HCT116 (cell line): ENCODE measurements around the gene FLNB. TPM values are rescaled to one million over a fixed set of nuclear protein-coding genes. Genes with fewer than 3 reads are reported as not detected.

Source experiments
- ATAC-seq: fragments of 200-7000 bp; cut with Tn5 transposase; 2 replicates; pipeline ENCODE4 v1.9.1; 2020; ENCODE audit warnings: mild to moderate bottlenecking, moderate library complexity
- BruUV-seq: library from RNA; stranded (reverse); fragments of 400-500 nt; replicated peaks from 2 replicates; lab custom pipeline; 2021; lab: Mats Ljungman, UMichigan
- CTCF ChIA-PET: fragments of 300-600 bp; sonication (Branson Sonifier 250); formaldehyde crosslinking; loops from one replicate; lab custom pipeline; 2021; ENCODE audit warnings: antibody characterized with exemption; lab: Charles Lee
- POLR2A ChIA-PET: fragments of 300-600, 350-600 bp; sonication (Branson Sonifier 250); formaldehyde crosslinking; loops from one replicate; lab custom pipeline; 2021; ENCODE audit warnings: antibody characterized with exemption; lab: Charles Lee
- RAD21 ChIA-PET, 2 experiments: fragments of 300-600 bp; sonication (Branson Sonifier 250); formaldehyde crosslinking; loops; one replicate each; lab custom pipeline; 2023; ENCODE audit warnings: low total read pairs in 2 of 2; ENCODE audit not compliant: uncharacterized antibody in 2 of 2, unreplicated experiment in 2 of 2, low non-redundant PET in 1 of 2; lab: Charles Lee
- DNase-seq: peaks from one replicate; pipeline ENCODE4 v3.0.0-alpha.2; 2010; ENCODE audit warnings: low read depth, low spot score
- H2AFZ ChIP-seq: fragments of 200-600 bp; shearing (Covaris generic), sonication (generic); 2 replicates; pipeline ENCODE4 v1.6.1; 2017; ENCODE audit warnings: low read depth, mixed run types, mixed read lengths, antibody characterized with exemption, low read length; ENCODE audit not compliant: poor library complexity, severe bottlenecking
- H3K27ac ChIP-seq: 2 replicates; pipeline ENCODE4 v1.5.1; 2012; ENCODE audit warnings: low read depth, low read length
- H3K27me3 ChIP-seq: fragments of 200-600 bp; sonication (generic); 2 replicates; pipeline ENCODE4 v1.6.1; 2016; ENCODE audit warnings: mixed run types, low read length, mixed read lengths; ENCODE audit not compliant: insufficient read depth
- H3K36me3 ChIP-seq, 2 experiments: fragments of 200-500 bp in 1 of 2; fragments of 200-600 bp in 1 of 2; sonication (Bioruptor generic) in 1 of 2; sonication (generic) in 1 of 2; 2 replicates each; pipeline versions ENCODE4 v1.5.1 to v1.6.1; 2014 to 2016; ENCODE audit warnings: low read length in 2 of 2, inconsistent platforms in 1 of 2, mixed read lengths in 1 of 2, mixed run types in 1 of 2; ENCODE audit not compliant: insufficient read depth in 2 of 2, control insufficient read depth in 1 of 2
- H3K4me1 ChIP-seq, 2 experiments: fragments of 200-600 bp in 1 of 2; sonication (generic) in 1 of 2; 2 replicates each; pipeline versions ENCODE4 v1.5.1 to v1.6.1; 2012 to 2017; ENCODE audit warnings: low read length in 2 of 2, inconsistent platforms in 1 of 2, mild to moderate bottlenecking in 1 of 2, mixed read lengths in 1 of 2, mixed run types in 1 of 2, moderate library complexity in 1 of 2; ENCODE audit not compliant: insufficient read depth in 2 of 2, control insufficient read depth in 1 of 2
- H3K4me2 ChIP-seq: fragments of 200-600 bp; sonication (generic); 2 replicates; pipeline ENCODE4 v1.6.1; 2017; ENCODE audit warnings: mixed run types, low read length, mixed read lengths
- H3K4me3 ChIP-seq, 2 experiments: fragments of 200-600 bp in 1 of 2; sonication (generic) in 1 of 2; replicated peaks in 1 of 2; 2 replicates each; pipeline ENCODE4 v1.5.1; 2011 to 2016; ENCODE audit warnings: low read length in 2 of 2, control low read depth in 1 of 2, low read depth in 1 of 2, mild to moderate bottlenecking in 1 of 2, mixed read lengths in 1 of 2, mixed run types in 1 of 2
- H3K79me2 ChIP-seq: fragments of 200-600 bp; sonication (generic); 2 replicates; pipeline ENCODE4 v1.6.1; 2017; ENCODE audit warnings: mild to moderate bottlenecking, mixed run types, low read length, moderate library complexity, mixed read lengths; ENCODE audit not compliant: insufficient read depth
- H3K9ac ChIP-seq: fragments of 200-600 bp; sonication (generic); 2 replicates; pipeline ENCODE4 v1.6.1; 2016; ENCODE audit warnings: low read length, mixed read lengths
- H3K9me2 ChIP-seq: fragments of 200-600 bp; sonication (generic), shearing (Covaris generic); 2 replicates; pipeline ENCODE4 v1.6.1; 2017; ENCODE audit warnings: mixed run types, mild to moderate bottlenecking, moderate library complexity; ENCODE audit not compliant: insufficient read depth
- H3K9me3 ChIP-seq, 2 experiments: fragments of 200-500 bp in 1 of 2; fragments of 200-600 bp in 1 of 2; sonication (Bioruptor generic) in 1 of 2; sonication (generic) in 1 of 2; 2 replicates each; pipeline ENCODE4 v1.6.1; 2014 to 2017; ENCODE audit warnings: low read length in 2 of 2, mixed read lengths in 2 of 2, inconsistent platforms in 1 of 2, low read depth in 1 of 2, mild to moderate bottlenecking in 1 of 2, mixed run types in 1 of 2, moderate library complexity in 1 of 2; ENCODE audit not compliant: control insufficient read depth in 1 of 2, insufficient read depth in 1 of 2
- H4K20me1 ChIP-seq: fragments of 200-600 bp; sonication (generic), shearing (Covaris generic); 2 replicates; pipeline ENCODE4 v1.6.1; 2017; ENCODE audit warnings: mixed run types, mild to moderate bottlenecking, moderate library complexity; ENCODE audit not compliant: insufficient read depth
- CBX3 ChIP-seq: IDR thresholded peaks from 2 replicates; pipeline ENCODE4 v1.6.1; 2012; ENCODE audit warnings: low read depth
- EZH2 ChIP-seq: fragments of 200-600 bp; sonication (generic); IDR thresholded peaks from 2 replicates; pipeline ENCODE4 v1.6.1; 2017; ENCODE audit warnings: antibody characterized with exemption, mixed run types
- POLR2AphosphoS5 ChIP-seq: IDR thresholded peaks from 2 replicates; pipeline ENCODE4 v1.6.1; 2011; ENCODE audit warnings: mild to moderate bottlenecking, low read depth, low read length, moderate library complexity
- SIN3A ChIP-seq: IDR thresholded peaks from 2 replicates; pipeline ENCODE4 v1.6.1; 2012; ENCODE audit warnings: low read depth
- SP1 ChIP-seq: IDR thresholded peaks from 2 replicates; pipeline ENCODE4 v1.6.1; 2012; ENCODE audit warnings: low read depth
- YY1 ChIP-seq: IDR thresholded peaks from 2 replicates; pipeline ENCODE4 v1.6.1; 2011; ENCODE audit warnings: low read length, low read depth, moderate library complexity, mild to moderate bottlenecking; ENCODE audit not compliant: insufficient replicate concordance; ENCODE audit errors: extremely low read depth
- ZFX ChIP-seq: fragments of 450-650 bp; IDR thresholded peaks from 2 replicates; pipeline ENCODE4 v1.6.1; 2017
- intact Hi-C: fragments of 100-400 bp; cut with micrococcal nuclease; formaldehyde crosslinking; loops from 2 replicates; pipeline ENCODE4 v1.10.0; 2022
- total RNA-seq: library from RNA; stranded (reverse); gene quantifications from one replicate; pipeline ENCODE4 v1.2.1, GENCODE V29; 2021; ENCODE audit not compliant: unreplicated experiment
- TF ChIP-seq, protein P1 (sequence below): IDR thresholded peaks from 2 replicates; pipeline ENCODE4 v1.6.1; 2012
- TF ChIP-seq, protein P2 (sequence below): IDR thresholded peaks from 2 replicates; pipeline ENCODE4 v1.6.1; 2011; ENCODE audit warnings: mild to moderate bottlenecking, low read length, moderate library complexity; ENCODE audit not compliant: insufficient replicate concordance; ENCODE audit errors: extremely low read depth

The FLNB gene
- total RNA-seq, 1 experiment from 2014 or later, result 116 TPM

DNA sequence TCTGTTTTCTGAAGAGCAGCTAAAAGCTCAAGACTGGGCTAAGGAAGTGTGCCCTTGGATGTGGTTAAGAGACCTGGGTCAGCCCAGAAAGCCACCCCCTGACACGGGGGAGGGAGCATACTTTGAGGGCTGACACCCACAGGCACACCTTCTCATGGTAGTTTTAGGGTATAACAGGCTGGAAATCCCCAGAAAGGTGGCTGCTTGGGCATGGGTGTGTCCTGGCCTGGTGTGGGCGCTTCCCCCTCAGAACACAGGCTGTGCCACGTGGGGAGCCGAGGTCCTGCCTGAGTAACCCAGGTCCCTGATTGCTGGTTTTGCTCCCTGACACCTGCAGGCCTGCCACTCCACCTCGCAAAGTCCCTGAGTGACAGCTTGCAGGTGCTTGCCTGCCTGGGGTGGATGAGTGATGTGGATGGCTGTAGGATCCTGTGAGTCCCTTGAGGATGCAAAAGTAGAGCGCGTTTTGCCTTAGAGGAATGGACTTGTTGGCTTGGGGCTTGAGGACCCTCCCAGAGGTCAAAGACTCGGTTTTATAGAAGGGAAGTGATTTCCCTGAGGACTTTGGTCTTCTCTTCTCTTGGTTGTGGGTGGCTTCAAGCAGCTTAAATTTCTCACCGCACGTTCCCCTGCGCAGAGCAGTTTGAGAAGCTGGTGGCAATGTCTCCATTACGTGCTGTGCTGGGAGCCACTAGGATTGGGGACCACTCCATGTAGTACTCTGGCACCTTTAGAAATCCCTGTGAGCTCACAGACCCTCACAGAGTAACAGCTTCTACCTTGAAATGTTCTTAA lies 108.1 kb downstream of the FLNB start:
- Histone ChIP-seq H3K79me2 (no peaks in the 10 kb centered on the region), H3K9me3 (no peaks in the 10 kb centered on the region), H4K20me1 (no peaks in the 10 kb centered on the region), H3K36me3 (peaks cover 22 to 28% of the 10 kb centered on the region in 2 experiments), H2AFZ (no peak overlapping the region), H3K4me3 (no peak overlapping the region), H3K4me2 (no peak overlapping the region), H3K27ac (no peak overlapping the region), H3K9me2 (no peaks in the 10 kb centered on the region), H3K27me3 (no peaks in the 10 kb centered on the region), H3K9ac (no peak overlapping the region), H3K4me1 (peaks cover 2 to 7% of the 10 kb centered on the region in 2 experiments; a peak in 2 of 4 replicates)
- CTCF ChIA-PET, result no interaction called here
- ATAC-seq, result no peak
- POLR2A ChIA-PET, result no interaction called here
- TF ChIP-seq, protein P1, sequence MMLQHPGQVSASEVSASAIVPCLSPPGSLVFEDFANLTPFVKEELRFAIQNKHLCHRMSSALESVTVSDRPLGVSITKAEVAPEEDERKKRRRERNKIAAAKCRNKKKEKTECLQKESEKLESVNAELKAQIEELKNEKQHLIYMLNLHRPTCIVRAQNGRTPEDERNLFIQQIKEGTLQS, result no peak
- TF ChIP-seq ZFX (no peak), YY1 (no peak), POLR2AphosphoS5 (no peak), EZH2 (no peak), SP1 (no peak), CBX3 (no peak), SIN3A (no peak)
- TF ChIP-seq, protein P2, sequence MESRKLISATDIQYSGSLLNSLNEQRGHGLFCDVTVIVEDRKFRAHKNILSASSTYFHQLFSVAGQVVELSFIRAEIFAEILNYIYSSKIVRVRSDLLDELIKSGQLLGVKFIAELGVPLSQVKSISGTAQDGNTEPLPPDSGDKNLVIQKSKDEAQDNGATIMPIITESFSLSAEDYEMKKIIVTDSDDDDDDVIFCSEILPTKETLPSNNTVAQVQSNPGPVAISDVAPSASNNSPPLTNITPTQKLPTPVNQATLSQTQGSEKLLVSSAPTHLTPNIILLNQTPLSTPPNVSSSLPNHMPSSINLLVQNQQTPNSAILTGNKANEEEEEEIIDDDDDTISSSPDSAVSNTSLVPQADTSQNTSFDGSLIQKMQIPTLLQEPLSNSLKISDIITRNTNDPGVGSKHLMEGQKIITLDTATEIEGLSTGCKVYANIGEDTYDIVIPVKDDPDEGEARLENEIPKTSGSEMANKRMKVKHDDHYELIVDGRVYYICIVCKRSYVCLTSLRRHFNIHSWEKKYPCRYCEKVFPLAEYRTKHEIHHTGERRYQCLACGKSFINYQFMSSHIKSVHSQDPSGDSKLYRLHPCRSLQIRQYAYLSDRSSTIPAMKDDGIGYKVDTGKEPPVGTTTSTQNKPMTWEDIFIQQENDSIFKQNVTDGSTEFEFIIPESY, result no peak
- RAD21 ChIA-PET, result no interaction called here
- DNase-seq, result no peak
- BruUV-seq, result no TSS peak
- intact Hi-C loops, result loop anchor here (10.0 kb wide), 1 partner anchor 112 kb away; the partner anchor contains the start of gene FLNB
